Activated naive CD4-positive, alpha-beta T cell treated with anti-CD3 and anti-CD28 coated beads, Interleukin-2, amount 10 ng/mL, durations not matched to agents 7 days and 5 days (primary cell): ENCODE measurements around the gene CFTR.

Experiments used
- CTCF ChIA-PET: fragments of 350-600 bp; sonication (Branson Sonifier 250); formaldehyde crosslinking; loops from one replicate; lab custom pipeline; 2021; ENCODE audit warnings: antibody characterized with exemption; lab: Charles Lee
- DNase-seq: peaks from one replicate; pipeline ENCODE4 v3.0.0-alpha.2; 2020
- H3K27ac Mint-ChIP-seq: one replicate; pipeline ENCODE4 v1.8.0; 2021; ENCODE audit warnings: mild to moderate bottlenecking, moderate library complexity, mixed read lengths
- H3K27me3 Mint-ChIP-seq: one replicate; pipeline ENCODE4 v1.8.0; 2021; ENCODE audit warnings: mild to moderate bottlenecking, mixed read lengths
- H3K36me3 Mint-ChIP-seq: one replicate; pipeline ENCODE4 v1.8.0; 2021; ENCODE audit warnings: mixed read lengths
- H3K4me1 Mint-ChIP-seq: one replicate; pipeline ENCODE4 v1.8.0; 2021; ENCODE audit warnings: mixed read lengths
- H3K4me3 Mint-ChIP-seq: one replicate; pipeline ENCODE4 v1.8.0; 2021; ENCODE audit warnings: mild to moderate bottlenecking, moderate library complexity, mixed read lengths
- H3K9me3 Mint-ChIP-seq: one replicate; pipeline ENCODE4 v1.8.0; 2021; ENCODE audit warnings: mixed read lengths

CFTR gene

DNA sequence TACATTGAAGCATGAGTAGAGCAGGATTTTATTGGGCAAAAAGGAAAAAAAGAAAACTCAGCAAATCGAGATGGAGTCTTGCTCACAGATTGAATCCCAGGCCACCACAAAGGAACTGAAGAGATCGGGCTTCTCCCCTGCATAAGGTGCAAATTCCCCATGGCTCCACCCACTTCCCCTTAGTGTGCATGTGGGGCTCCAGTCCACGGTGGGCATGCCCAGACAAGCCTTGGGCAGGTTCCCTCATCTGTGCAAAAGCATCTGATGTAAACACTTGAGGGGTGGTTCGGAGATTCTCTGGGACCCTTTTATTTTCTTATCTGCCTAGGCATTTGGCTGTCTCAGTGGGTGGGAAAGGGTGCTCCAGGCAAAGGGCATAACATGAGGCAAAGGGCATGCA lies 150.7 kb downstream of the CFTR start:
- CTCF ChIA-PET: no interaction called here
- Mint-ChIP-seq H3K4me1 (no peaks in the 10 kb centered on the region), H3K9me3 (no peaks in the 10 kb centered on the region), H3K4me3 (no peak overlapping the region), H3K27ac (no peak overlapping the region), H3K27me3 (no peaks in the 10 kb centered on the region), H3K36me3 (no peaks in the 10 kb centered on the region)
- no peak for DNase-seq

GRCh38 chr7:117630907-117631564 lies 151.2 kb downstream of the CFTR start:
- Mint-ChIP-seq H3K4me1 (no peaks in the 10 kb centered on the region), H3K36me3 (no peaks in the 10 kb centered on the region), H3K27me3 (no peaks in the 10 kb centered on the region), H3K27ac (no peak overlapping the region), H3K4me3 (no peak overlapping the region), H3K9me3 (no peaks in the 10 kb centered on the region)
- CTCF ChIA-PET: no interaction called here
- DNase-seq: no peak

DNA sequence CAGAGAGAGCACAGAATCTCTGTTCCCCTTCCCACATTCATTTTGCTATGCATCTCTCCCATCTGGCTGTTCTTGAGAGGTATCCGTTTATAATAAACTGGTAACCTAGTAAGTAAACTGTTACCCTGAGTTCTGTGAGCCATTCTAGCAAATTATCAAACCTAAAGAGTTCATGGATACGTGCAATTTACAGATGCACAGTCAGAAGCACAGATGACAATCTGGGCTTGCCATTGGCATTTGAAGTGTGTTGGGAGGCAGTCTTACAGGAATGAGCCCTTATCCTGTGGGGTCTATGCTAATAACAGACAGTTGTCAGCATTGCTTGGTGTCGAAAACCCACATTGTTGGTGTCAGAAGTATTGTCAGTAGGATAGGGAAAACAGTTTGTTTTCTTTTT lies 151.8 kb downstream of the CFTR start:
- no peaks in the 10 kb centered on the region for H3K27me3 Mint-ChIP-seq
- no peak overlapping the region for H3K27ac Mint-ChIP-seq
- DNase-seq: no peak
- H3K36me3 Mint-ChIP-seq: no peaks in the 10 kb centered on the region
- H3K4me3 Mint-ChIP-seq: no peak overlapping the region
- no peaks in the 10 kb centered on the region for H3K4me1 Mint-ChIP-seq
- H3K9me3 Mint-ChIP-seq: no peaks in the 10 kb centered on the region
- CTCF ChIA-PET: no interaction called here

- H3K36me3 Mint-ChIP-seq: no peaks in the 10 kb centered on the region
- no peaks in the 10 kb centered on the region for H3K27me3 Mint-ChIP-seq
- H3K4me3 Mint-ChIP-seq: no peak overlapping the region
- H3K4me1 Mint-ChIP-seq: no peaks in the 10 kb centered on the region
- H3K27ac Mint-ChIP-seq: no peak overlapping the region
- H3K9me3 Mint-ChIP-seq: no peaks in the 10 kb centered on the region
- no peak for DNase-seq
- CTCF ChIA-PET: no interaction called here
Observed at GRCh38 chr7:117637937-117638336, 158.1 kb downstream of the CFTR start.

- CTCF ChIA-PET: no interaction called here
- Mint-ChIP-seq H3K27ac (no peak overlapping the region), H3K4me1 (no peaks in the 10 kb centered on the region), H3K27me3 (no peaks in the 10 kb centered on the region), H3K36me3 (no peaks in the 10 kb centered on the region), H3K9me3 (no peaks in the 10 kb centered on the region), H3K4me3 (no peak overlapping the region)
- DNase-seq: no peak
Observed at GRCh38 chr7:117639966-117640365, 160.1 kb downstream of the CFTR start.

DNA sequence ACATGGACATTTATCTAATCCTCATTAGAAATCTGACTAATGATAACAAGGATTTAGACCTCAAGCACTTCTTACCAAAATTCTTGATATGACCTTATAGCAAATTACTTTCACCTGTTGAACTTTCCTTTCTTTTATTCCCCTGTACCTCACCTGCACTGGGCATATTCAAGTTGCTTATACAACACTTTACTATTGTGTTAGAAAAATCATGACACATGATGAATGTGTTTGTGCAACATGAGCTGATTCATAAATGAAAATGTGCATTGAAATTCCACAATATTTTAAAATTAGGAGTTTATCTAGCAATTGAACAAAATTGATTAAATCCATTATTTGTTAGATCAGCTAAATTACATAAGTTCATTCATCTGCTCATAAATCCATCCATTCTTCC lies 160.6 kb downstream of the CFTR start:
- Mint-ChIP-seq H3K4me3 (no peak overlapping the region), H3K4me1 (no peaks in the 10 kb centered on the region), H3K27me3 (no peaks in the 10 kb centered on the region), H3K36me3 (no peaks in the 10 kb centered on the region), H3K27ac (no peak overlapping the region), H3K9me3 (no peaks in the 10 kb centered on the region)
- CTCF ChIA-PET: no interaction called here
- no peak for DNase-seq

DNA sequence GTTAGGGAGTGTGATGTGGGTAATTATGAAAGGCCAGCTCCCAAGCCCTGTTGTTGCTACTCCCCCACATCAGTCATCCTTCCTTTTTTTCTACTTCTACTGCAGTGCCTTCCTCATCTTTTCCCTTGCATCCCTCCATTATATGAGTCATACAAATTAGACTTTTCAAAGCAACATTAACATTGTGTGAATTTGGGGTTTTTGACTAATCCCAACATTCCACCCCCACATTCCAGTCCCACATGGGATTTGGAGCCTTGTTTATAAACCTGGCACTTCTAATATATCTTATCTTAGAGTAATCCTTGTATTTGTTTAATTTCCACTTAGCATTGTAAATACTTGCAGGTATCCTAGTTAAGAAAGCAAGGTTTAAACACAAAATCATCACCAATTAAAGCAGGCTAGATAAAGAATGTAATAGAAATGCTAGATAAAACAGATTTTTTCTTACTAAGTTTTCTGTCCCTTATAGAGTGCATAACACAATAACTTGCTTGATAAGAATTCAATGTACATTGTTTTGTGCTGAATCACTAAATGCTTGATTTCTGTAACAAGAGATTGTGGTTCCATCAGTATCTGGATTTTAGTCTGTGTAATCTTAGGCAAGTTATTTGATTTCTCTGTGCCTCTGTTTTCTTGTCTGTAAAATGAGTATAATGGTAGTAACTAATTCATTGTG lies 165.8 kb downstream of the CFTR start:
- DNase-seq: no peak
- no peak overlapping the region for H3K27ac Mint-ChIP-seq

GRCh38 chr7:117648203-117648866 lies 168.5 kb downstream of the CFTR start:
- H3K4me3 Mint-ChIP-seq: no peak overlapping the region
- no peak for DNase-seq
- H3K36me3 Mint-ChIP-seq: no peaks in the 10 kb centered on the region
- no peaks in the 10 kb centered on the region for H3K4me1 Mint-ChIP-seq
- H3K27me3 Mint-ChIP-seq: no peaks in the 10 kb centered on the region
- H3K9me3 Mint-ChIP-seq: peaks cover 2% of the 10 kb centered on the region
- H3K27ac Mint-ChIP-seq: no peak overlapping the region
- CTCF ChIA-PET: no interaction called here

More for the DNA sequence above, 165.8 kb downstream of the CFTR start:
- Mint-ChIP-seq H3K27me3 (no peaks in the 10 kb centered on the region), H3K4me1 (no peaks in the 10 kb centered on the region), H3K4me3 (no peak overlapping the region), H3K9me3 (peaks cover 2% of the 10 kb centered on the region), H3K36me3 (no peaks in the 10 kb centered on the region)
- CTCF ChIA-PET: no interaction called here

GRCh38 chr7:117652943-117653680 lies 173.3 kb downstream of the CFTR start:
- no peak for DNase-seq
- H3K4me3 Mint-ChIP-seq: no peak overlapping the region
- no peaks in the 10 kb centered on the region for H3K27me3 Mint-ChIP-seq
- no peak overlapping the region for H3K27ac Mint-ChIP-seq
- H3K4me1 Mint-ChIP-seq: no peaks in the 10 kb centered on the region
- CTCF ChIA-PET: no interaction called here
- H3K36me3 Mint-ChIP-seq: no peaks in the 10 kb centered on the region
- H3K9me3 Mint-ChIP-seq: no peaks in the 10 kb centered on the region

- H3K27me3 Mint-ChIP-seq: no peaks in the 10 kb centered on the region
- no peak overlapping the region for H3K4me3 Mint-ChIP-seq
Observed at GRCh38 chr7:117654780-117655179, 175.0 kb downstream of the CFTR start.

DNA sequence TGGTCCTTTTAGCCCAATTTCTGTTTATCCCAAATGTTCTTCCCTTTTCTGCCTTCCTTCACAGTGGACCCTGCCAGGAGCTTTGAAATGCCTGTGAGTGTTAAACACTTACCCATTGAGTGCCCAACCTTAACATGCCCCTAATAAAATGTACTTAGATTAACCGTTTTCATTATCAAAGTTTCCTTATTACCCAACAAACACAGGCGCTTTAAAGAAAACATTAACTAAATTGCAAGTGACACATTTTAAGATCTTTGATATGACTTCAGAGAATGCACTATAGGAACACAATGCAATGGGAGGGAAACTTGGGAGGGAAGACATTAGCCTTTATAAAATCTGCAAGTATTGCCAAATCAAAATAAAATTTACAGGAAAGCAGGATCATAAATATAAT lies 177.0 kb downstream of the CFTR start:
- DNase-seq: no peak
- no peaks in the 10 kb centered on the region for H3K36me3 Mint-ChIP-seq
- CTCF ChIA-PET: no interaction called here
- H3K9me3 Mint-ChIP-seq: no peaks in the 10 kb centered on the region
- H3K27ac Mint-ChIP-seq: no peak overlapping the region
- H3K4me1 Mint-ChIP-seq: no peaks in the 10 kb centered on the region
- H3K27me3 Mint-ChIP-seq: no peaks in the 10 kb centered on the region
- H3K4me3 Mint-ChIP-seq: no peak overlapping the region

More at GRCh38 chr7:117654780-117655179, 175.0 kb downstream of the CFTR start:
- CTCF ChIA-PET: no interaction called here
- no peak for DNase-seq
- H3K4me1 Mint-ChIP-seq: no peaks in the 10 kb centered on the region
- no peaks in the 10 kb centered on the region for H3K36me3 Mint-ChIP-seq
- no peaks in the 10 kb centered on the region for H3K9me3 Mint-ChIP-seq
- H3K27ac Mint-ChIP-seq: no peak overlapping the region

DNA sequence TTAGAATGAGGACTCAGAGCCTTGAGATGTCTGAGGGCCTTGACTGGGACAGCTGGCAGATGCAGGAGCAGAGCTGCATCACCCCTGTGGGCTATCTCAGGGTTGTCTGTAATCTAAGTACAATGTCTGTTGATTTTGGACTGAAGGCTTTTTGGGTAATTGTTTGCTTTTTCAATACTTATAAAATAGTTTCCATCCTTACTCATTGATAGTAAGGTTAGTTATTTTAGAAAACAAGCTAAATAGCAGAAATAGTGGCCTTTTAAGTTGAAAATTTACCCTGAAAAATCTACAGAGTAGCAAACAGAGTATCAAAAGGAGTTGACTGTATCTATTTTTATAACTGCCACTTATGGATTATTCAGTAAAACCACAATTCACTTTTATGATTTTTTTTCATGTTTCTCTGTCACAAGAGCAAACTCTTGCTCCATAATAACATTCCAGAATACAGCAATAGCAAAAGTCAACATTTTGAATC lies 179.7 kb downstream of the CFTR start:
- CTCF ChIA-PET: no interaction called here
- H3K27ac Mint-ChIP-seq: no peak overlapping the region
- no peaks in the 10 kb centered on the region for H3K4me1 Mint-ChIP-seq
- no peak overlapping the region for H3K4me3 Mint-ChIP-seq
- no peak for DNase-seq
- H3K36me3 Mint-ChIP-seq: no peaks in the 10 kb centered on the region
- no peaks in the 10 kb centered on the region for H3K27me3 Mint-ChIP-seq
- H3K9me3 Mint-ChIP-seq: no peaks in the 10 kb centered on the region

GRCh38 chr7:117661328-117661727 lies 181.5 kb downstream of the CFTR start:
- H3K9me3 Mint-ChIP-seq: no peaks in the 10 kb centered on the region
- H3K4me1 Mint-ChIP-seq: no peaks in the 10 kb centered on the region
- CTCF ChIA-PET: no interaction called here
- H3K36me3 Mint-ChIP-seq: no peaks in the 10 kb centered on the region
- H3K27me3 Mint-ChIP-seq: no peaks in the 10 kb centered on the region
- no peak overlapping the region for H3K4me3 Mint-ChIP-seq
- DNase-seq: no peak
- H3K27ac Mint-ChIP-seq: no peak overlapping the region

DNA sequence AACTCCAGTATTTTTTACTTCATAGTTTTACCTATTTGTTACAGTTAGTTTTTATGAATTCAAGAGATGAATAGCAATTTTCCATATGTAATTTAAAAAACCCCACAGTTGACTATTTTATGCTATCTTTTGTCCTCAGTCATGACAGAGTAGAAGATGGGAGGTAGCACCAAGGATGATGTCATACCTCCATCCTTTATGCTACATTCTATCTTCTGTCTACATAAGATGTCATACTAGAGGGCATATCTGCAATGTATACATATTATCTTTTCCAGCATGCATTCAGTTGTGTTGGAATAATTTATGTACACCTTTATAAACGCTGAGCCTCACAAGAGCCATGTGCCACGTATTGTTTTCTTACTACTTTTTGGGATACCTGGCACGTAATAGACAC lies 184.2 kb downstream of the CFTR start:
- Mint-ChIP-seq H3K4me3 (no peak overlapping the region), H3K27ac (no peak overlapping the region), H3K4me1 (no peaks in the 10 kb centered on the region), H3K9me3 (no peaks in the 10 kb centered on the region), H3K27me3 (no peaks in the 10 kb centered on the region), H3K36me3 (no peaks in the 10 kb centered on the region)
- DNase-seq: no peak
- CTCF ChIA-PET: no interaction called here
